ENCODE measurements around the gene NIPBL. TPM values are rescaled to one million over a fixed set of nuclear protein-coding genes. Genes with fewer than 3 reads are reported as not detected.

Gene NIPBL
- total RNA-seq, 1 experiment from 2014 or later = 61.3 TPM

GRCh38 chr5:36944607-36945225, 68.1 kb downstream of the NIPBL start:
- Histone ChIP-seq H4K5ac (ENCODE audit: insufficient read length, low read depth, low read length) (no peak overlapping the region), H3K79me1 (ENCODE audit: insufficient read depth, low read depth, low read length, poor library complexity, severe bottlenecking) (no peaks in the 10 kb centered on the region), H4K91ac (ENCODE audit: insufficient read length, low read depth, low read length) (no peak overlapping the region), H3K9me3 (ENCODE audit: control insufficient read depth, low read depth, low read length) (no peaks in the 10 kb centered on the region), H2BK12ac (ENCODE audit: insufficient read length, low read depth, low read length) (no peak overlapping the region), H3K18ac (ENCODE audit: insufficient read length, low read depth, low read length) (no peak overlapping the region), H3K4me2 (ENCODE audit: insufficient read depth, insufficient read length, low read length) (no peak overlapping the region), H2BK15ac (ENCODE audit: low read depth, low read length) (no peak overlapping the region), H3K56ac (ENCODE audit: insufficient read length, low read depth, low read length) (no peak overlapping the region), H3K23me2 (ENCODE audit: insufficient read length, low read depth, low read length, poor library complexity, severe bottlenecking) (no peaks in the 10 kb centered on the region), H3K4me1 (ENCODE audit: insufficient read depth, low read length) (no peaks in the 10 kb centered on the region), H2AK5ac (ENCODE audit: insufficient read length, low read length) (no peak overlapping the region), H3K14ac (ENCODE audit: insufficient read depth, low read length) (no peak overlapping the region), H3K23ac (ENCODE audit: insufficient read length, low read depth, low read length) (no peak overlapping the region), H3K4ac (ENCODE audit: low read depth, low read length) (no peak overlapping the region), H3K9ac (ENCODE audit: extremely low read depth, insufficient read length, low read length) (no peak overlapping the region), H4K8ac (replicated peaks; ENCODE audit: insufficient read length, low read depth, low read length) (no peak overlapping the region), H2BK5ac (ENCODE audit: insufficient read length, low read length) (no peak overlapping the region), H2BK120ac (ENCODE audit: low read depth, low read length, poor library complexity, severe bottlenecking) (no peak overlapping the region), H3K27me3 (ENCODE audit: insufficient read depth, low read length) (no peaks in the 10 kb centered on the region), H3K79me2 (ENCODE audit: insufficient read depth, low read length) (peaks cover 3% of the 10 kb centered on the region; the same call in 1 of the 2 replicates), H2AFZ (ENCODE audit: low read length) (no peak overlapping the region), H2BK20ac (ENCODE audit: low read depth, low read length, poor library complexity, severe bottlenecking) (no peak overlapping the region), H3K27ac (ENCODE audit: insufficient read length, low read depth, low read length) (no peak overlapping the region), H3T11ph (ENCODE audit: low read length) (no peak overlapping the region), H4K20me1 (ENCODE audit: control insufficient read depth, insufficient read depth, insufficient read length) (no peaks in the 10 kb centered on the region)
- TF ChIP-seq CTCF (conservative IDR thresholded peaks at IDR 0.05) = peak; percentile 70
- Mint-ChIP-seq H3K27ac (no peak overlapping the region), H3K36me3 (ENCODE audit: insufficient read depth in 1 of 3, low read depth in 3 of 3) (no peaks in the 10 kb centered on the region), H3K27me3 (ENCODE audit: low read depth) (no peaks in the 10 kb centered on the region), H3K9me3 (no peaks in the 10 kb centered on the region), H3K4me1 (peaks cover 17 to 27% of the 10 kb centered on the region in 2 experiments), H3K4me3 (no peak overlapping the region)
- DNase-seq = no peak
- WGBS (ENCODE audit: extremely low coverage, insufficient read length, low lambda C conversion rate) = no CpG with 5 or more reads among the region's 4 CpGs

All from H9 (cell line).